Pancreas (tissue), 10 donors: ENCODE measurements around the gene MAMDC2. TPM values are rescaled to one million over a fixed set of nuclear protein-coding genes. Genes with fewer than 3 reads are reported as not detected.

ENCODE experiments used
- ATAC-seq, 4 donors: fragments of 200-7000 bp; cut with Tn5 transposase; one replicate each; pipeline versions ENCODE4 v1.8.0 to v1.9.1; 2020; ENCODE audit warnings: mild to moderate bottlenecking in 4 of 4, moderate library complexity in 4 of 4
- DNase-seq, 6 donors: peaks; one replicate each; pipeline ENCODE4 v3.0.0-alpha.2; 2020
- FAIRE-seq: peaks from 2 replicates; lab custom pipeline; 2012; peaks lifted over from hg19 to GRCh38; lab: Jason Lieb, UNC
- H3K27ac ChIP-seq, 4 donors: fragments of 200-600 bp; sonication (generic); 1 replicate in 3 of 4; 2 replicates in 1 of 4; pipeline versions ENCODE4 v1.5.0 to v1.8.0; 2020
- H3K27me3 ChIP-seq, 4 donors: fragments of 200-600 bp; one replicate each; pipeline ENCODE4 v1.8.0; 2021
- H3K36me3 ChIP-seq, 3 donors: fragments of 200-600 bp; sonication (generic) in 1 of 3; one replicate each; pipeline versions ENCODE4 v1.5.0 to v1.8.0; 2020 to 2021
- H3K4me1 ChIP-seq, 3 donors: fragments of 200-600 bp; one replicate each; pipeline ENCODE4 v1.8.0; 2021
- H3K4me3 ChIP-seq, 4 donors: fragments of 200-600 bp; sonication (generic) in 2 of 4; one replicate each; pipeline versions ENCODE4 v1.5.0 to v1.8.0; 2020 to 2021
- H3K9me3 ChIP-seq, 4 donors: fragments of 200-600 bp; one replicate each; pipeline ENCODE4 v1.8.0; 2021
- CTCF ChIP-seq, 4 donors: fragments of 200-600 bp; sonication (generic) in 3 of 4; IDR thresholded peaks; one replicate each; pipeline versions ENCODE4 v1.5.0 to v1.8.0; 2021; ENCODE audit warnings: antibody characterized with exemption in 4 of 4
- WGBS, 2 donors: extraction: QIAGEN DNeasy Blood & Tissue Kit; methylation state at CpG; one replicate each; pipeline ENCODE4 v1.1.7; 2013; 5-methylcytosine and 5-hydroxymethylcytosine counted together
- intact Hi-C, 3 donors: fragments of 100-400 bp; cut with DNase I; formaldehyde crosslinking; loops; one replicate each; pipeline versions ENCODE4 v1.11.1 to v1.14.2; 2022
- polyA plus RNA-seq, 2 donors: library from polyadenylated mRNA; stranded (reverse); fragments of 200-250 nt; gene quantifications; one replicate each; pipeline ENCODE4 v1.2.3, GENCODE V29; 2013
- total RNA-seq, 6 donors: library from RNA; stranded (reverse); fragmentation: NEBNext Ultra II Directional in 4 of 6; extraction: Animal tissue kit (Norgen Biotek cat#: 25700) in 4 of 6; gene quantifications; one replicate each; pipeline versions ENCODE4 v1.2.1 to v1.2.4, GENCODE V29; 2021 to 2023
- donor health status: healthy with polysubstance abuse.
- donor health status: DM: no; HTN: no; CAD: no; lungs with moderate emphysema.
- donor health status: DM: no; HTN: no; CAD: no.
- donor health status: control.
- donor health status: control.
- donor health status: Bipolar disorder and iron deficiency.
- donor health status: DM: yes; HTN: yes; CAD: no.
- donor health status: DM: no; HTN: no; CAD: no.
- donor health status: DM: no; HTN: no; CAD: no.
- donor health status: DM: yes; HTN: yes; CAD: no.

The MAMDC2 gene
- total and polyA plus RNA-seq, 8 donors: 0.95 to 4.7 (median 1.3) TPM

GRCh38 chr9:70147196-70147595, 103.5 kb downstream of the MAMDC2 start:
- 77 to 80% methylated on average over 1 of the region's 1 CpG for WGBS, 2 donors
- Histone ChIP-seq H3K4me1 (no peaks in the 10 kb centered on the region), H3K9me3 (no peaks in the 10 kb centered on the region), H3K27me3 (no peaks in the 10 kb centered on the region), H3K27ac (no peak overlapping the region), H3K4me3 (no peak overlapping the region), H3K36me3 (no peaks in the 10 kb centered on the region)
- no peak for FAIRE-seq
- no peak for TF ChIP-seq CTCF (IDR thresholded peaks at IDR 0.05)
- DNase-seq: no peak
- intact Hi-C loops: no loop called here
- no peak for ATAC-seq

- 84 to 85% methylated on average over 3 of the region's 3 CpGs for WGBS, 2 donors
- no peak overlapping the region for H3K4me3 ChIP-seq
- ATAC-seq: no peak
- no peak for DNase-seq
- FAIRE-seq: no peak
- no peak overlapping the region for H3K27ac ChIP-seq
- H3K4me1 ChIP-seq: no peaks in the 10 kb centered on the region
- no peaks in the 10 kb centered on the region for H3K36me3 ChIP-seq
- no peaks in the 10 kb centered on the region for H3K9me3 ChIP-seq
- H3K27me3 ChIP-seq: no peaks in the 10 kb centered on the region
- TF ChIP-seq CTCF (IDR thresholded peaks at IDR 0.05): no peak
- intact Hi-C loops: no loop called here
These were observed 104.0 kb downstream of the MAMDC2 start for GRCh38 chr9:70147651-70148050.

GRCh38 chr9:70152350-70152749, 108.7 kb downstream of the MAMDC2 start:
- no peaks in the 10 kb centered on the region for H3K27me3 ChIP-seq
- no peak for ATAC-seq
- no peaks in the 10 kb centered on the region for H3K9me3 ChIP-seq
- H3K4me1 ChIP-seq: no peaks in the 10 kb centered on the region
- DNase-seq: no peak
- no peak overlapping the region for H3K27ac ChIP-seq
- 78 to 86% methylated on average over 3 of the region's 3 CpGs for WGBS, 2 donors
- intact Hi-C loops: no loop called here
- no peak for FAIRE-seq
- no peak overlapping the region for H3K4me3 ChIP-seq
- no peaks in the 10 kb centered on the region for H3K36me3 ChIP-seq
- TF ChIP-seq CTCF (IDR thresholded peaks at IDR 0.05): no peak

GRCh38 chr9:70156729-70157128, 113.1 kb downstream of the MAMDC2 start:
- Histone ChIP-seq H3K27me3 (no peaks in the 10 kb centered on the region), H3K4me1 (no peaks in the 10 kb centered on the region), H3K27ac (no peak overlapping the region), H3K4me3 (no peak overlapping the region), H3K36me3 (no peaks in the 10 kb centered on the region), H3K9me3 (no peaks in the 10 kb centered on the region)
- WGBS, 2 donors: 84 to 87% methylated on average over 3 of the region's 3 CpGs
- ATAC-seq (no peak), FAIRE-seq (no peak), DNase-seq (no peak)
- TF ChIP-seq CTCF (IDR thresholded peaks at IDR 0.05): no peak
- intact Hi-C loops: no loop called here

GRCh38 chr9:70159630-70160029, 116.0 kb downstream of the MAMDC2 start:
- Histone ChIP-seq H3K9me3 (no peaks in the 10 kb centered on the region), H3K27me3 (no peaks in the 10 kb centered on the region), H3K36me3 (no peaks in the 10 kb centered on the region), H3K4me1 (no peaks in the 10 kb centered on the region), H3K27ac (no peak overlapping the region), H3K4me3 (no peak overlapping the region)
- ATAC-seq (no peak), DNase-seq (no peak), FAIRE-seq (no peak)
- WGBS, 2 donors: 72 to 76% methylated on average over 3 of the region's 3 CpGs
- intact Hi-C loops: no loop called here
- TF ChIP-seq CTCF (IDR thresholded peaks at IDR 0.05): no peak
